K562 (cell line): ENCODE measurements around the gene ZBTB46. TPM values are rescaled to one million over a fixed set of nuclear protein-coding genes. Genes with fewer than 3 reads are reported as not detected.

Experiments
- ATAC-seq: fragments of 200-7000 bp; cut with Tn5 transposase; 3 replicates; pipeline ENCODE4 v1.9.1; 2020; ENCODE audit warnings: moderate library complexity
- BruUV-seq: library from RNA; stranded (reverse); fragments of 400-500 nt; replicated peaks from 2 replicates; lab custom pipeline; 2021; lab: Mats Ljungman, UMichigan
- CTCF ChIA-PET: fragments of 300-600 bp; formaldehyde crosslinking; extraction: SDS; loops from one replicate; lab custom pipeline; 2021; ENCODE audit warnings: low intra/inter-chr PET ratio; lab: Yijun Ruan, JAX
- POLR2A ChIA-PET: fragments of 300-600, 350-650 bp; sonication (Branson Sonifier 250); formaldehyde crosslinking; extraction: SDS; loops from one replicate; lab custom pipeline; 2021; ENCODE audit warnings: antibody characterized with exemption, inconsistent platforms; lab: Yijun Ruan, JAX
- DNase-seq, 4 experiments: peaks; one replicate each; pipeline versions ENCODE4 v3.0.0 to v3.0.0-alpha.2; 2011 to 2018; ENCODE audit warnings: low spot score in 3 of 4, mixed read lengths in 3 of 4; ENCODE audit errors: extremely low read depth in 1 of 4
- FAIRE-seq: peaks from 2 replicates; lab custom pipeline; 2011; peaks lifted over from hg19 to GRCh38; lab: Jason Lieb, UNC
- H2AFZ ChIP-seq: 2 replicates; pipeline ENCODE4 v1.6.0; 2011; ENCODE audit warnings: low read depth, low read length, control low read depth, inconsistent platforms
- H3K27ac ChIP-seq: fragments of 200-600 bp; 3 replicates; pipeline ENCODE4 v1.8.0; 2011; ENCODE audit warnings: low read depth, mild to moderate bottlenecking, control low read depth, inconsistent platforms, low read length, moderate library complexity, mixed read lengths; ENCODE audit errors: extremely low read depth
- H3K27me3 ChIP-seq, 2 experiments: fragments of 300-600 bp in 1 of 2; 2 replicates in 1 of 2; 3 replicates in 1 of 2; pipeline versions ENCODE4 v1.6.0 to v1.8.0; 2011; ENCODE audit warnings: inconsistent platforms in 2 of 2, low read length in 2 of 2, mild to moderate bottlenecking in 1 of 2, mixed read lengths in 1 of 2, moderate library complexity in 1 of 2; ENCODE audit not compliant: control insufficient read depth in 2 of 2, insufficient read depth in 2 of 2
- H3K36me3 ChIP-seq: fragments of 300-600 bp; 3 replicates; pipeline ENCODE4 v1.8.0; 2011; ENCODE audit warnings: mild to moderate bottlenecking, low read length, inconsistent platforms; ENCODE audit not compliant: control insufficient read depth, insufficient read depth
- H3K4me1 ChIP-seq, 2 experiments: fragments of 200-600 bp in 1 of 2; replicated peaks in 1 of 2; 2 replicates in 1 of 2; 3 replicates in 1 of 2; pipeline versions ENCODE4 v1.5.1 to v1.8.0; 2011; ENCODE audit warnings: inconsistent platforms in 2 of 2, low read length in 2 of 2, mild to moderate bottlenecking in 1 of 2, mixed read lengths in 1 of 2, moderate library complexity in 1 of 2; ENCODE audit not compliant: control insufficient read depth in 2 of 2, insufficient read depth in 2 of 2
- H3K4me2 ChIP-seq: 2 replicates; pipeline ENCODE4 v1.6.1; 2011; ENCODE audit warnings: low read length, control low read depth, inconsistent platforms, mixed read lengths; ENCODE audit not compliant: insufficient read depth
- H3K4me3 ChIP-seq: fragments of 200-600 bp; sonication (generic), shearing (Covaris generic); 2 replicates; pipeline ENCODE4 v1.5.1; 2016; ENCODE audit warnings: control low read depth, inconsistent platforms
- H3K79me2 ChIP-seq: fragments of 200-600 bp; 3 replicates; pipeline ENCODE4 v1.8.0; 2011; ENCODE audit warnings: low read length, inconsistent platforms; ENCODE audit not compliant: control insufficient read depth, insufficient read depth
- H3K9ac ChIP-seq, 2 experiments: 2 replicates each; pipeline versions ENCODE4 v1.6.0 to v1.6.1; 2011; ENCODE audit warnings: low read depth in 2 of 2, low read length in 2 of 2, control low read depth in 1 of 2, inconsistent platforms in 1 of 2, mild to moderate bottlenecking in 1 of 2, mixed read lengths in 1 of 2; ENCODE audit not compliant: insufficient read depth in 1 of 2
- H3K9me1 ChIP-seq: one replicate; pipeline ENCODE4 v1.6.0; 2011; ENCODE audit warnings: inconsistent platforms, mild to moderate bottlenecking, low read length, moderate library complexity; ENCODE audit not compliant: control insufficient read depth, insufficient read depth
- H3K9me3 ChIP-seq: replicated peaks from 2 replicates; pipeline ENCODE4 v1.5.1; 2011; ENCODE audit warnings: low read depth, low read length, inconsistent platforms; ENCODE audit not compliant: control insufficient read depth, insufficient read depth
- H4K20me1 ChIP-seq: replicated peaks from 2 replicates; pipeline ENCODE4 v1.6.1; 2011; ENCODE audit warnings: low read length, inconsistent platforms, mixed read lengths; ENCODE audit not compliant: control insufficient read depth, insufficient read depth
- NR2C1 ChIP-seq, 2 experiments: fragments of 450-650 bp; IDR thresholded peaks; 2 replicates each; pipeline ENCODE4 v1.6.1; 2017; ENCODE audit warnings: mild to moderate bottlenecking in 2 of 2, antibody characterized with exemption in 1 of 2, inconsistent platforms in 1 of 2, missing compliant biosample characterization in 1 of 2, missing genetic modification characterization in 1 of 2
- PHF21A ChIP-seq: fragments of 450-650 bp; IDR thresholded peaks from 2 replicates; pipeline ENCODE4 v1.6.1; 2017; ENCODE audit warnings: low read depth, borderline replicate concordance
- PTTG1 ChIP-seq: fragments of 450-650 bp; IDR thresholded peaks from 2 replicates; pipeline ENCODE4 v1.6.1; 2016; ENCODE audit warnings: low read depth, mild to moderate bottlenecking, missing genetic modification characterization, missing compliant biosample characterization
- SMARCA5 ChIP-seq: fragments of 450-650 bp; IDR thresholded peaks from 2 replicates; pipeline ENCODE4 v1.6.1; 2016
- STAT5A ChIP-seq: IDR thresholded peaks from 2 replicates; pipeline ENCODE4 v1.6.1; 2012; ENCODE audit warnings: low read length, inconsistent platforms, borderline replicate concordance
- TAF15 ChIP-seq: fragments of 200-400 bp; formaldehyde crosslinking; IDR thresholded peaks from 2 replicates; pipeline ENCODE4 v1.6.1; 2017; ENCODE audit warnings: mild to moderate bottlenecking, low read depth, low read length, moderate library complexity
- XRCC5 ChIP-seq: fragments of 200-400 bp; formaldehyde crosslinking; IDR thresholded peaks from 2 replicates; pipeline ENCODE4 v1.6.1; 2017; ENCODE audit warnings: low read depth, mild to moderate bottlenecking, low read length
- ZNF41 ChIP-seq: fragments of 250-450 bp; sonication (Bioruptor Pico); conservative IDR thresholded peaks from 2 replicates; pipeline ENCODE4 v1.4.0; 2020; ENCODE audit warnings: mild to moderate bottlenecking
- ZNF551 ChIP-seq: fragments of 250-450 bp; sonication (Bioruptor Pico); IDR thresholded peaks from 2 replicates; pipeline ENCODE4 v1.5.0; 2021; ENCODE audit warnings: mild to moderate bottlenecking, moderate library complexity
- ZNF589 ChIP-seq: fragments of 200-800 bp; sonication (Bioruptor generic); IDR thresholded peaks from 2 replicates; pipeline ENCODE4 v1.6.1; 2016; ENCODE audit warnings: low read depth, missing genetic modification characterization, missing compliant biosample characterization
- WGBS: fragments of 100-300 bp; shearing (Covaris generic); methylation state at CpG from one replicate; pipeline ENCODE4 v1.1.6; 2016; ENCODE audit warnings: low coverage, mixed read lengths; ENCODE audit not compliant: insufficient coverage; ENCODE audit errors: missing lambda C conversion rate; 5-methylcytosine and 5-hydroxymethylcytosine counted together
- in situ Hi-C: fragments of 300-500 bp; cut with MboI; formaldehyde crosslinking; loops from 4 replicates; pipeline ENCODE4 v1.15.0; 2018; ENCODE audit warnings: inconsistent platforms, mixed read lengths
- intact Hi-C: fragments of 100-400 bp; cut with micrococcal nuclease; formaldehyde crosslinking; loops from 2 replicates; pipeline ENCODE4 v1.14.2; 2022
- polyA plus RNA-seq, 8 experiments: library from polyadenylated mRNA; depleted of rRNA in 4 of 8; stranded (reverse) in 5 of 8; unstranded in 3 of 8; fragments of >200 nt; fragmentation: Nextera tagmentation in 2 of 8; fragmentation: Illumina TruSeq in 1 of 8; extraction: Ambion mirVana in 2 of 8; extraction: Trizol in 1 of 8; gene quantifications; 2 replicates each; pipeline versions ENCODE4 v1.2.1 to v1.2.3, GENCODE V29; 2011 to 2014; ENCODE audit warnings: inconsistent platforms in 1 of 8, missing spikeins in 1 of 8
- total RNA-seq, 7 experiments: library from RNA; depleted of rRNA in 6 of 7; stranded (reverse); fragments of >200 nt in 6 of 7; fragmentation: Illumina TruSeq in 2 of 7; extraction: Trizol in 2 of 7; gene quantifications; 2 replicates each; pipeline versions ENCODE4 v1.2.1 to v1.2.3, GENCODE V29; 2011 to 2021; ENCODE audit warnings: low replicate concordance in 1 of 7
- TF ChIP-seq, protein P1 (sequence below): fragments of 250-450 bp; sonication (Bioruptor Pico); IDR thresholded peaks from 2 replicates; pipeline ENCODE4 v1.4.0; 2020; ENCODE audit warnings: mild to moderate bottlenecking, moderate library complexity

ZBTB46 gene
- total and polyA plus RNA-seq, 9 of the 15 experiments (the other 6 are each of a cell fraction or from before 2014, with no cell fraction given), result 0.29 to 4.1 (median 1.1) TPM

DNA sequence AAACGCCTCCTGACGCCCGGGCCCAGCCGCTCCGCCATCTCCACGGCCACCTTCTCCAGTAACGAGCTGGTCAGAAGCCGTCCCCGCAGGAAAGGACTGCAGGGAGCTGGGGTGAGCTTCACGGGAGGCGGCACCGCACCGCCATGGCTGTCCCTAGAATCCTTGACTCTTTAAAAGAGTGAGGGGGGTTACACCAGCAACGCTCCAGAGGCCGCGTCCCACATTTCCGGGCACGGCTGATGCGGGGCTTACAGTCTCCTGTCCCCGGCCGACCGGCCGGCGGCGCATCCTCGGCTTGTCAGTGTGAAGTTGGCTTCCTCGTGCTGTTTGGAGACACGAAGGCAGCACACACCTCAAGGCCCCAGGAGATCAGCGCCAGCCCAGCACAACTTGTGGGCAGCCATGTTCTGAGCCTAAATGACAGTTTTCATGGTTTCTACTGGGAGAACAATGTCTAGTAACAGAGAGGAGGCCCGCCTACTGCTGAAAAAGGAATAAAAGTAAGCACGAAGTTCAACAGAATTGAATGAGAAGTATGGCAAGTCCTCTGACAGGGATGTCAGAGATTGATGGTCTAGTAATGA is 61.1 kb downstream of the ZBTB46 start:
- CTCF ChIA-PET, result no interaction called here
- 51% methylated on average over 26 of the region's 31 CpGs for WGBS

DNA sequence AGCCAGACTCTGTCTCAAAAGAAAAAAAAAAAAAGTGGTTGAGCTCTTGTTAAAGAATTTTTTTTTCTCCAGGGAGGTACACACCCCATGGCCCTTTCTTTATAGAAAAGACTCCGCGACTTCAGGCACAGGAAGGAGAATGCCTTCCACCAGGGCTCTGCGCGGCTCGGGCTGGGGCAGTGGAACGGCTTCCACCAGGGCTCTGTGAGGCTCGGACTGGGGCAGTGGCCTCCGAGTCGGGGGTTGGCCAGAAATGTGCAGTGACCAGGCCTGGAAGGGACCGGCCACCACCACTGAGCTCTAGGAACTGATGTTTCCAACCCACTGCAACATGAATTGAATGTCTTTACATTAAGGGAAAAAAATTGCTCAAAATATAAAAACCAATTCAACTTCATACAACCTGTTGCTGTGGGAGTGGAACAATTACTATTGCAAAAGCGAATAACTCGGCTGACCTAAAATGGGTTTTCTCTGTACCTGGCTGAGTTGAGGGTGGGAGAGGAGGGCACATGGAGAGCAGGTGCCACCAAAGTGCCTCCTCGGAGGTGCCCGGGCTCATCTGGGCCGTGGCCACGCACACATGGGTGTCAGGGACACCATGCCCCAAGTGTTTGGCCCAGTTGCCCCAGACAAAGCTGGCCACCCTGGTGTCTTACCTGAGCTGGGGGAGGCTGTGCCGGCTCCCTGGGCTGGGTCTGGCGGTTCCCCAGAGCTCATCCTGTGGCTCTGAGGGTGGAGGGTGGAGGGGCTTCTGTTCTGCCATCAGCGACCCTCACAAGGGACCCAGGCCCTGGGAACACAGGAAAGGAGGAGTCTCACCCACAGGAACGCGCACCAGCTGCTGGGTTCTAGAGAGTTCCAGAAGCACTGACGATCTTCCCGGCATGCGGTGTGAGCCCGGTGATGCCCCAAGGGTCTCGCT is 62.2 kb downstream of the ZBTB46 start:
- intact Hi-C loops (no loop called here), in situ Hi-C loops (no loop called here)
- H3K36me3 ChIP-seq, result no peaks in the 10 kb centered on the region
- no peaks in the 10 kb centered on the region for H3K9me1 ChIP-seq
- H3K79me2 ChIP-seq, result no peaks in the 10 kb centered on the region
- BruUV-seq, result no TSS peak
- peaks cover 0 to 9% of the 10 kb centered on the region in 2 experiments; a peak in 2 of 5 replicates for H3K27me3 ChIP-seq
- 62% methylated on average over 23 of the region's 26 CpGs for WGBS
- no peak overlapping the region for H3K4me3 ChIP-seq
- FAIRE-seq (no peak), ATAC-seq (no peak), DNase-seq (no peak)
- H3K4me1 ChIP-seq, result peaks cover 12 to 47% of the 10 kb centered on the region in 2 experiments; a peak in 4 of 5 replicates
- no peak overlapping the region for H2AFZ ChIP-seq
- ChIA-PET POLR2A (interaction anchor here (0.6 to 1.0 kb wide), 3 partner anchors 32 to 264 kb away, joined by 4 read pairs; no protein-coding TSS in a partner anchor), CTCF (no interaction called here)
- no peak overlapping the region for H3K9ac ChIP-seq
- no peak overlapping the region for H3K4me2 ChIP-seq
- no peaks in the 10 kb centered on the region for H3K9me3 ChIP-seq
- H4K20me1 ChIP-seq, result no peaks in the 10 kb centered on the region
- no peak overlapping the region for H3K27ac ChIP-seq
- no peak for TF ChIP-seq ZNF41 (CRISPR knock-in tag)
- TF ChIP-seq XRCC5, result no peak
- TF ChIP-seq ZNF551 (CRISPR knock-in tag), result no peak
- no peak for TF ChIP-seq SMARCA5
- no peak for TF ChIP-seq PHF21A
- no peak for TF ChIP-seq STAT5A
- no peak for TF ChIP-seq NR2C1 (IDR thresholded peaks at IDR 0.05)
- TF ChIP-seq NR2C1 (tag; IDR thresholded peaks at IDR 0.05), result no peak
- TF ChIP-seq, protein P1, sequence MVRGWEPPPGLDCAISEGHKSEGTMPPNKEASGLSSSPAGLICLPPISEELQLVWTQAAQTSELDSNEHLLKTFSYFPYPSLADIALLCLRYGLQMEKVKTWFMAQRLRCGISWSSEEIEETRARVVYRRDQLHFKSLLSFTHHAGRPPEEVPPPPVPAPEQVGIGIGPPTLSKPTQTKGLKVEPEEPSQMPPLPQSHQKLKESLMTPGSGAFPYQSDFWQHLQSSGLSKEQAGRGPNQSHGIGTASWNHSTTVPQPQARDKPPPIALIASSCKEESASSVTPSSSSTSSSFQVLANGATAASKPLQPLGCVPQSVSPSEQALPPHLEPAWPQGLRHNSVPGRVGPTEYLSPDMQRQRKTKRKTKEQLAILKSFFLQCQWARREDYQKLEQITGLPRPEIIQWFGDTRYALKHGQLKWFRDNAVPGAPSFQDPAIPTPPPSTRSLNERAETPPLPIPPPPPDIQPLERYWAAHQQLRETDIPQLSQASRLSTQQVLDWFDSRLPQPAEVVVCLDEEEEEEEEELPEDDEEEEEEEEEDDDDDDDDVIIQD (CRISPR knock-in tag), result no peak
- no peak for TF ChIP-seq TAF15

More for the DNA sequence above, 61.1 kb downstream of the ZBTB46 start:
- no peaks in the 10 kb centered on the region for H3K79me2 ChIP-seq
- no peak overlapping the region for H2AFZ ChIP-seq
- no peaks in the 10 kb centered on the region for H3K9me1 ChIP-seq
- H3K4me2 ChIP-seq, result no peak overlapping the region
- H3K4me3 ChIP-seq, result no peak overlapping the region
- POLR2A ChIA-PET, result no interaction called here
- ATAC-seq (no peak), DNase-seq (no peak), FAIRE-seq (no peak)
- TF ChIP-seq PTTG1 (no peak), ZNF589 (CRISPR knock-in tag) (no peak)
- no peaks in the 10 kb centered on the region for H3K36me3 ChIP-seq
- peak overlapping the region in 1 of 2 experiments; percentile 13; a peak in 1 of 4 replicates for H3K9ac ChIP-seq
- in situ Hi-C loops, result loop anchor here (5.0 kb wide), 1 partner anchor 58 kb away; no protein-coding TSS in a partner anchor
- H3K9me3 ChIP-seq, result no peaks in the 10 kb centered on the region
- H3K27ac ChIP-seq, result no peak overlapping the region
- no TSS peak for BruUV-seq
- intact Hi-C loops, result no loop called here
- no peaks in the 10 kb centered on the region; the same call in 1 of the 2 replicates for H4K20me1 ChIP-seq
- peaks cover 0 to 9% of the 10 kb centered on the region in 2 experiments; a peak in 2 of 5 replicates for H3K27me3 ChIP-seq
- peaks cover 12 to 52% of the 10 kb centered on the region in 2 experiments; a peak in 4 of 5 replicates for H3K4me1 ChIP-seq
